BJ (cell line): Measurements from ENCODE around the gene CLASP2. TPM values are rescaled to one million over a fixed set of nuclear protein-coding genes. Genes with fewer than 3 reads are reported as not detected.

Experiments
- CTCF ChIA-PET: fragments of 350-600 bp; formaldehyde crosslinking; extraction: SDS; loops from one replicate; lab custom pipeline; 2021; ENCODE audit warnings: antibody characterized with exemption, inconsistent platforms; lab: Yijun Ruan, JAX
- POLR2A ChIA-PET: fragments of 300-600 bp; sonication (Branson Sonifier 250); formaldehyde crosslinking; extraction: SDS; loops from one replicate; lab custom pipeline; 2021; ENCODE audit warnings: antibody characterized with exemption; lab: Charles Lee
- DNase-seq: peaks from one replicate; pipeline ENCODE4 v3.0.0-alpha.2; 2011; ENCODE audit warnings: low read depth
- H3K27me3 ChIP-seq: 2 replicates; pipeline ENCODE4 v1.6.0; 2011; ENCODE audit warnings: low read length; ENCODE audit not compliant: control insufficient read depth, insufficient read depth
- H3K36me3 ChIP-seq: 2 replicates; pipeline ENCODE4 v1.5.1; 2011; ENCODE audit warnings: low read length; ENCODE audit not compliant: control insufficient read depth, insufficient read depth
- H3K4me3 ChIP-seq: 2 replicates; pipeline ENCODE4 v1.5.1; 2011; ENCODE audit warnings: low read depth, mild to moderate bottlenecking, control low read depth, low read length
- CTCF ChIP-seq: IDR thresholded peaks from 2 replicates; pipeline ENCODE4 v1.5.1; 2011; ENCODE audit warnings: low read depth, mild to moderate bottlenecking, control low read depth, inconsistent platforms, low read length, moderate library complexity; ENCODE audit not compliant: insufficient read depth
- polyA plus RNA-seq: library from polyadenylated mRNA; depleted of rRNA; stranded (reverse); fragments of >200 nt; gene quantifications from 2 replicates; pipeline ENCODE4 v1.2.3, GENCODE V29; 2011

The CLASP2 gene
- polyA plus RNA-seq, 1 experiment, result 20.5 TPM

GRCh38 chr3:33729993-33730392 is 11.9 kb upstream of the CLASP2 start:
- TF ChIP-seq CTCF, result no peak
- CTCF ChIA-PET, result interaction anchor here (0.5 kb wide), 1 partner anchor 45 kb away, joined by 3 read pairs; no protein-coding TSS in a partner anchor
- H3K27me3 ChIP-seq, result no peaks in the 10 kb centered on the region
- no peak for DNase-seq
- POLR2A ChIA-PET, result no interaction called here
- no peak overlapping the region for H3K4me3 ChIP-seq
- no peaks in the 10 kb centered on the region for H3K36me3 ChIP-seq

GRCh38 chr3:33724256-33724655 is 6.2 kb upstream of the CLASP2 start:
- Histone ChIP-seq H3K36me3 (no peaks in the 10 kb centered on the region), H3K27me3 (no peaks in the 10 kb centered on the region), H3K4me3 (no peak overlapping the region)
- no peak for TF ChIP-seq CTCF
- no peak for DNase-seq
- CTCF ChIA-PET, result no interaction called here
- POLR2A ChIA-PET, result no interaction called here

GRCh38 chr3:33722626-33723370 is 4.7 kb upstream of the CLASP2 start:
- Histone ChIP-seq H3K36me3 (no peaks in the 10 kb centered on the region), H3K4me3 (no peak overlapping the region), H3K27me3 (no peaks in the 10 kb centered on the region)
- DNase-seq, result no peak
- ChIA-PET POLR2A (no interaction called here), CTCF (interaction anchor here (1.7 kb wide), 1 partner anchor 86 kb away, joined by 4 read pairs; no protein-coding TSS in a partner anchor)
- no peak for TF ChIP-seq CTCF

GRCh38 chr3:33722191-33722590 is 4.1 kb upstream of the CLASP2 start:
- CTCF ChIA-PET, result interaction anchor here (1.7 kb wide), 1 partner anchor 85 kb away, joined by 4 read pairs; no protein-coding TSS in a partner anchor
- no peaks in the 10 kb centered on the region for H3K36me3 ChIP-seq
- no peak for TF ChIP-seq CTCF
- no peaks in the 10 kb centered on the region for H3K27me3 ChIP-seq
- no peak for DNase-seq
- H3K4me3 ChIP-seq, result no peak overlapping the region
- POLR2A ChIA-PET, result no interaction called here

- CTCF ChIA-PET, result interaction anchor here (0.9 to 2.3 kb wide), 2 partner anchors 58 to 82 kb away, joined by 3 to 10 read pairs; no protein-coding TSS in a partner anchor
- Histone ChIP-seq H3K4me3 (peak overlapping the region; percentile 67), H3K27me3 (no peaks in the 10 kb centered on the region), H3K36me3 (no peaks in the 10 kb centered on the region)
- no peak for DNase-seq
- TF ChIP-seq CTCF, result no peak
- POLR2A ChIA-PET, result no interaction called here
Observed at GRCh38 chr3:33718595-33718907, 497 bp upstream of the CLASP2 start.
